GM12892 (cell line): ENCODE data around the gene TFAP2D.

ENCODE experiments used
- DNase-seq: peaks from one replicate; pipeline ENCODE4 v3.0.0; 2011; ENCODE audit not compliant: insufficient read length
- FAIRE-seq: peaks from 2 replicates; lab custom pipeline; 2011; peaks lifted over from hg19 to GRCh38; lab: Jason Lieb, UNC
- POLR2A ChIP-seq: IDR thresholded peaks from 2 replicates; pipeline ENCODE4 v1.6.1; 2011; ENCODE audit warnings: low read depth, low read length, control low read depth
- POLR2AphosphoS5 ChIP-seq: IDR thresholded peaks from 2 replicates; pipeline ENCODE4 v1.6.1; 2011; ENCODE audit warnings: low read depth, low read length, control low read depth
- TAF1 ChIP-seq: IDR thresholded peaks from 2 replicates; pipeline ENCODE4 v1.6.1; 2011; ENCODE audit warnings: low read depth, mild to moderate bottlenecking, control low read depth, low read length, borderline replicate concordance

The TFAP2D gene

GRCh38 chr6:50721978-50722377 is 8.7 kb downstream of the TFAP2D start:
- no peak for DNase-seq
- TF ChIP-seq POLR2AphosphoS5 (no peak), POLR2A (no peak), TAF1 (no peak)
- no peak for FAIRE-seq

- DNase-seq (no peak), FAIRE-seq (no peak)
- no peak for TF ChIP-seq POLR2AphosphoS5
- no peak for TF ChIP-seq POLR2A
- TF ChIP-seq TAF1: no peak
Measured at GRCh38 chr6:50722829-50723554, 9.7 kb downstream of the TFAP2D start.

- no peak for DNase-seq
- FAIRE-seq: no peak
- TF ChIP-seq TAF1: no peak
- TF ChIP-seq POLR2AphosphoS5: no peak
- TF ChIP-seq POLR2A: no peak
Measured at GRCh38 chr6:50724381-50725124, 11.2 kb downstream of the TFAP2D start.

DNA sequence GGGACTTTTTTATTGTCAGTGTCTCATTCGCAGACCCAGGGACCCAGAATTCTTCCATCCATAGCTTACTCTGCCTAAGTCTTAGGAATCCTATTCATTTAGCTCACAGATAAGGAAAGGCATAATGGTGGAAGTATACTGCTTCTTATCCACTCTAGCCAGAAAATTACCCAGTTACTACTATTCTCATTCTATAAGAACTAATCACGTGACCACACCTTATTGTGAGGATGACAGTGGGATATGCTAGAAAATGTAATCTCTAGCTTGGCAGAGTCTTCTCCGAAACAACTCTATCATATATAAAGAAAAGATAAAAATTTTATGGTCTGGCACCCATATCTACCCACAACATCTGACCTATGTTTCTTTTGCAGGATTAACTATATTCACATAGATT is 21.2 kb downstream of the TFAP2D start:
- no peak for TF ChIP-seq TAF1
- TF ChIP-seq POLR2AphosphoS5: no peak
- TF ChIP-seq POLR2A: no peak
- FAIRE-seq: no peak
- no peak for DNase-seq

GRCh38 chr6:50742161-50742560 is 28.8 kb downstream of the TFAP2D start:
- DNase-seq (no peak), FAIRE-seq (no peak)
- TF ChIP-seq POLR2A (no peak), TAF1 (no peak), POLR2AphosphoS5 (no peak)

DNA sequence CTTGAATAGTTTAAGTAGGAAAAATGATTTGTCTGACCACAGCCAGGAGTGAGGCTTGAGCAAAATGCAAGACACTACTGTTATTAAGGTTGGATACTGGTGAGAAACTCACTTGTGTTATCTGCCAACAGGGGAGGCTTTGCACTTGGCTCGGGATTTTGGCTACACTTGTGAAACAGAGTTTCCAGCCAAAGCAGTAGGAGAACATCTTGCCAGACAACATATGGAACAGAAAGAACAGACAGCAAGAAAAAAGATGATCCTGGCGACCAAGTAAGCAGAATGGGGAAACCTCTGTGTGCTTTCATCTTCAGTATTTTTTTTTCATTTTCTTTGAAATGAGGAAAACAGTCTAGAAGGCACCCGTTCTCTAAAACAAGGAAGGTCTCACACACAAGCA is 31.6 kb downstream of the TFAP2D start:
- FAIRE-seq (no peak), DNase-seq (no peak)
- no peak for TF ChIP-seq POLR2AphosphoS5
- TF ChIP-seq TAF1: no peak
- TF ChIP-seq POLR2A: no peak

- FAIRE-seq (no peak), DNase-seq (no peak)
- no peak for TF ChIP-seq POLR2AphosphoS5
- no peak for TF ChIP-seq POLR2A
- TF ChIP-seq TAF1: no peak
Measured at GRCh38 chr6:50762798-50763197, 49.5 kb downstream of the TFAP2D start.

GRCh38 chr6:50778696-50779095 is 65.4 kb downstream of the TFAP2D start:
- DNase-seq (no peak), FAIRE-seq (no peak)
- no peak for TF ChIP-seq POLR2AphosphoS5

- TF ChIP-seq POLR2A (no peak), TAF1 (no peak), POLR2AphosphoS5 (no peak)
- DNase-seq (no peak), FAIRE-seq (no peak)
Measured at GRCh38 chr6:50780382-50780781, 67.1 kb downstream of the TFAP2D start.

- FAIRE-seq (no peak), DNase-seq (no peak)
- no peak for TF ChIP-seq TAF1
- TF ChIP-seq POLR2A: no peak
- TF ChIP-seq POLR2AphosphoS5: no peak
Measured at GRCh38 chr6:50785921-50786320, 72.6 kb downstream of the TFAP2D start.

DNA sequence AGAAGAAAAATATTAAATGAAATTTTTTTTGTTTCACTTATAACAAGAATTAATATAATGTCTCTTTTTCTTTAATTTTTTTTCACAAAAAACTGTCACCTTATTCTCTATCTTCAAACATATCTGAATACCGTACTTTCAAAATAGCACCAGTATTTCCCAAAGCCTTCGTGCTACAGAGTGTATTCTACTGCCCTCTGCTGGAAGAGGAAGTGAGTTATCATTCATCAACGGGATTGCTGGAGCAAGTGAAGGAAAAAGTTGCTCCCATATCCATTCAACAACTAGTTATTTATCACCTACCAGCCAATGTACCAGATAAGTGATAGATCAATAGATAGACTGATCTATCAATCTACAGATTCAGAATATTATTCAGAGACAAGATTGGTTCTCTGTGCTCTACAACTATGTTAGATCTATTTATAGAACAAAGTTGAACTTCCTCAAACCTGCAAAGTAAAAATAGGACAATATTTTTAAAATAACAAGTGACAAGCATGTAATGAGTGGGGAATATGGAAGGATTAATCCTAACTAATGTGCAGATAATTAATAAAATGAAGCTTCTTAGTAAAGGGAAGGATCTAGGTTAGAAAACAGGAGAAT is 78.7 kb downstream of the TFAP2D start:
- DNase-seq: no peak
- peak; percentile 57 for FAIRE-seq
- TF ChIP-seq POLR2AphosphoS5: no peak
- no peak for TF ChIP-seq TAF1
- TF ChIP-seq POLR2A: no peak

- no peak for DNase-seq
- TF ChIP-seq POLR2AphosphoS5 (no peak), POLR2A (no peak), TAF1 (no peak)
- no peak for FAIRE-seq
Measured at GRCh38 chr6:50792771-50793170, 79.4 kb downstream of the TFAP2D start.

- FAIRE-seq (no peak), DNase-seq (no peak)
- no peak for TF ChIP-seq TAF1
- TF ChIP-seq POLR2A: no peak
- no peak for TF ChIP-seq POLR2AphosphoS5
Measured at GRCh38 chr6:50795574-50795973, 82.2 kb downstream of the TFAP2D start.
